Sigmoid colon (tissue), 7 donors: ENCODE results near the gene TTC12. TPM values are rescaled to one million over a fixed set of nuclear protein-coding genes. Genes with fewer than 3 reads are reported as not detected.

Source experiments
- DNase-seq: peaks from one replicate; pipeline ENCODE4 v3.0.0-alpha.2; 2019
- H3K27ac ChIP-seq, 4 donors: fragments of 200-600 bp; sonication (generic); one replicate each; pipeline ENCODE4 v1.5.1; 2016 to 2019; ENCODE audit warnings: mild to moderate bottlenecking in 1 of 4
- H3K27me3 ChIP-seq, 3 donors: fragments of 200-600 bp; sonication (generic); one replicate each; pipeline ENCODE4 v1.5.1; 2019; ENCODE audit warnings: mild to moderate bottlenecking in 1 of 3
- H3K36me3 ChIP-seq, 4 donors: fragments of 200-600 bp; sonication (generic); one replicate each; pipeline ENCODE4 v1.5.1; 2016 to 2019
- H3K4me1 ChIP-seq, 4 donors: fragments of 200-600 bp; sonication (generic); one replicate each; pipeline ENCODE4 v1.5.1; 2017 to 2019
- H3K4me3 ChIP-seq, 4 donors: fragments of 200-600 bp; sonication (generic); one replicate each; pipeline ENCODE4 v1.5.1; 2017 to 2019; ENCODE audit warnings: mild to moderate bottlenecking in 2 of 4, moderate library complexity in 1 of 4
- H3K9me3 ChIP-seq, 4 donors: fragments of 200-600 bp in 3 of 4; sonication (generic) in 3 of 4; one replicate each; pipeline versions ENCODE4 v1.5.1 to v1.6.1; 2013 to 2019
- EP300 ChIP-seq, 4 donors: sonication (generic); formaldehyde crosslinking; IDR thresholded peaks; one replicate each; pipeline ENCODE4 v1.6.1; 2017; ENCODE audit warnings: antibody characterized with exemption in 4 of 4
- POLR2A ChIP-seq, 2 donors: fragments of 450-650 bp; IDR thresholded peaks; one replicate each; pipeline ENCODE4 v1.6.1; 2016; ENCODE audit warnings: antibody characterized with exemption in 2 of 2, mild to moderate bottlenecking in 2 of 2, moderate library complexity in 2 of 2
- POLR2AphosphoS5 ChIP-seq, 4 donors: sonication (generic); formaldehyde crosslinking; IDR thresholded peaks; one replicate each; pipeline ENCODE4 v1.6.1; 2017; ENCODE audit warnings: antibody characterized with exemption in 4 of 4
- WGBS, 2 donors: extraction: QIAGEN DNeasy Blood & Tissue Kit; methylation state at CpG; one replicate each; pipeline ENCODE4 v1.1.7; 2013; 5-methylcytosine and 5-hydroxymethylcytosine counted together
- intact Hi-C: fragments of 100-400 bp; cut with DNase I; formaldehyde crosslinking; loops from one replicate; pipeline ENCODE4 v1.15.1; 2023
- polyA plus RNA-seq, 3 donors: library from polyadenylated mRNA; stranded (reverse); fragments of 200-250 nt; gene quantifications; one replicate each; pipeline ENCODE4 v1.2.3, GENCODE V29; 2013
- total RNA-seq, 4 donors: library from RNA; depleted of rRNA; stranded (reverse); fragments of >200 nt; gene quantifications; one replicate each; pipeline ENCODE4 v1.1.0, GENCODE V29; 2016
- TF ChIP-seq, protein P1 (sequence below), 4 experiments: fragments of 450-650 bp in 3 of 4; fragments of 200-600 bp in 1 of 4; IDR thresholded peaks; one replicate each; pipeline ENCODE4 v1.5.1; 2016 to 2019; ENCODE audit warnings: antibody characterized with exemption in 4 of 4, mild to moderate bottlenecking in 3 of 4, moderate library complexity in 2 of 4
- donor health status: healthy with polysubstance abuse.
- donor health status: Bipolar disorder and iron deficiency.
- donor health status: healthy.

TTC12 gene
- total and polyA plus RNA-seq, 7 donors = 3.6 to 22.4 (median 8.9) TPM

DNA sequence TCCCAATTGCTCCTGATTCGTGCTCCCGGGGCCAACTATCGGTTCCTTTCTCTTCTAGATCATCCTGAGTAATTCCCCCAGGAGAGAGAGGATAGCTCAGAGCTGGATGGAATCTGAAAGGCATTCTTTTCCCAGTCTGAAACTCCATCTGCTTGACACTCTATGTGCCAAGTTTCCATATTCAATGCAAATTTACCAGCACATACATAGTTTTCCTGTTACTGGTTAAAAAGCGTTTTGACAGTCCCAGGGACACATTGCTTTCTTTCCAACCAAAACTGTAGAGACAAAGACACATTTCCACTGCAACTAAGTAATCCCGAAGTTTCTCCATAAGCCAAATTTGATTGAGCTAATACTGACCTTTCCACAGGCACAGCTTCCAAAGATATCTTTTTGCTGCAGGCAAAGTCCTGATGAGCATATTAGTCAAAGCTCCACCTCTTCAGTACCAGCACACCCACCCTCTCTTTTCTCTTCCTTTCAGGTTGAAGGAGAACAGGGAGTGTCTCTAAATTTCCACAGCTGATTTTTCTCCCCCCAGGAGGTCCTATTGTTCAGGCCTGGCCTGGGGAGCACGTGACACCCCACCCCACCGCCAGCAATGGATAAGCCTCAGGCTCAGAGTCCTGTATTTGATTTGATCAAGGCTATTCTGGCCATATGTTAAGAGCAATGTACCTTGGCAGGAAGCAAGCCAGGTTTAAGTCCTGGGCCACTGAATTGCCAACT lies 63.5 kb downstream of the TTC12 start:
- no peak for TF ChIP-seq POLR2AphosphoS5 (IDR thresholded peaks at IDR 0.05)
- intact Hi-C loops = no loop called here
- Histone ChIP-seq H3K27me3 (no peaks in the 10 kb centered on the region), H3K9me3 (no peaks in the 10 kb centered on the region), H3K4me3 (no peak overlapping the region), H3K4me1 (no peaks in the 10 kb centered on the region), H3K27ac (no peak overlapping the region), H3K36me3 (no peaks in the 10 kb centered on the region)
- DNase-seq = no peak
- 77 to 84% methylated on average over 7 of the region's 7 CpGs for WGBS, 2 donors

DNA sequence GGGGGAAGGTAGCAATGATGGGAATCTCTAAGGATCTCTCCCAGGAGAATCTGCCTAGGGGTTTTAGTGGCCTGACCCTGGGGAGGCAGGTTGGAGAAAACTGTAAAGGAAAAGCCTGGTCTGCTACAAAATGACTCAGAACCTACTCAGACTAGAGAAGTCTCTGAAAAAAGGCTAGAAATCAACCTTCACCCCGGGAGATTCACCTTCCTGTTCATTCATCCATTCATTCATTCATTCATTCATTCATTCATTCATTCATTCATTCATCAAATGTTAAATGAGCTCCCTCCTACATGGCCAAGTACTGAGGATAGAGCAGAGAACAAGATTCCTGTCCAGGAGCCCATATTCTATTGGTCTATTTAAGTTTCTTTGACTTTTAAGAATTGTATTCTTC lies 64.3 kb downstream of the TTC12 start:
- H3K4me1 ChIP-seq = no peaks in the 10 kb centered on the region
- H3K36me3 ChIP-seq = no peaks in the 10 kb centered on the region
- no peak overlapping the region for H3K4me3 ChIP-seq
- H3K9me3 ChIP-seq = no peaks in the 10 kb centered on the region
- H3K27ac ChIP-seq = no peak overlapping the region
- no peak for DNase-seq
- intact Hi-C loops = no loop called here
- 50 to 80% methylated on average over 1 of the region's 1 CpG for WGBS, 2 donors
- no peak for TF ChIP-seq POLR2AphosphoS5 (IDR thresholded peaks at IDR 0.05)
- TF ChIP-seq, protein P1, sequence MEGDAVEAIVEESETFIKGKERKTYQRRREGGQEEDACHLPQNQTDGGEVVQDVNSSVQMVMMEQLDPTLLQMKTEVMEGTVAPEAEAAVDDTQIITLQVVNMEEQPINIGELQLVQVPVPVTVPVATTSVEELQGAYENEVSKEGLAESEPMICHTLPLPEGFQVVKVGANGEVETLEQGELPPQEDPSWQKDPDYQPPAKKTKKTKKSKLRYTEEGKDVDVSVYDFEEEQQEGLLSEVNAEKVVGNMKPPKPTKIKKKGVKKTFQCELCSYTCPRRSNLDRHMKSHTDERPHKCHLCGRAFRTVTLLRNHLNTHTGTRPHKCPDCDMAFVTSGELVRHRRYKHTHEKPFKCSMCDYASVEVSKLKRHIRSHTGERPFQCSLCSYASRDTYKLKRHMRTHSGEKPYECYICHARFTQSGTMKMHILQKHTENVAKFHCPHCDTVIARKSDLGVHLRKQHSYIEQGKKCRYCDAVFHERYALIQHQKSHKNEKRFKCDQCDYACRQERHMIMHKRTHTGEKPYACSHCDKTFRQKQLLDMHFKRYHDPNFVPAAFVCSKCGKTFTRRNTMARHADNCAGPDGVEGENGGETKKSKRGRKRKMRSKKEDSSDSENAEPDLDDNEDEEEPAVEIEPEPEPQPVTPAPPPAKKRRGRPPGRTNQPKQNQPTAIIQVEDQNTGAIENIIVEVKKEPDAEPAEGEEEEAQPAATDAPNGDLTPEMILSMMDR (IDR thresholded peaks at IDR 0.05) = no peak
- no peak for TF ChIP-seq POLR2A (IDR thresholded peaks at IDR 0.05)
- TF ChIP-seq EP300 (IDR thresholded peaks at IDR 0.05) = no peak
- H3K27me3 ChIP-seq = no peaks in the 10 kb centered on the region

DNA sequence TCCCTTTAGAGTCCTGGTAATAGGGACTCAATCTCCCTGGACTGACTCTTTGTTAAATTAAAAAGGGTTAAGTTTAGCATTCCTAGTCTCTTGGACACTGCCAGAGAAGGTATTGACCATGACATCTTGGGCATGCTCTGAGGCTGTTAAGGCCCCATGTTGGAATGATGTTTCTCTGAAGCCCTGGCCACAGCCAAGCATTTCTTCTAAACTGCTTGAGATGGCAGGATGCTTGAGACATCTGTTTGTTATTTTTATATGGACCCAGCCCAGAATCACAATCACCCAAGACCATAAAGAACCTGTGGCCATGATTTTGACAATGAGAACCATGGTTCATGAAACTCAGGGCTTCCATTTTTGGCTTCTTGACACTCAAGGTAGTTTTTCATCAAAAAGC lies 67.7 kb downstream of the TTC12 start:
- Histone ChIP-seq H3K27me3 (peaks cover 0 to 8% (median 5%) of the 10 kb centered on the region in 3 donors), H3K9me3 (no peaks in the 10 kb centered on the region), H3K4me3 (no peak overlapping the region), H3K27ac (no peak overlapping the region), H3K4me1 (no peaks in the 10 kb centered on the region), H3K36me3 (no peaks in the 10 kb centered on the region)
- TF ChIP-seq POLR2A (IDR thresholded peaks at IDR 0.05) (no peak), EP300 (IDR thresholded peaks at IDR 0.05) (no peak), POLR2AphosphoS5 (IDR thresholded peaks at IDR 0.05) (no peak)
- TF ChIP-seq, protein P1 (IDR thresholded peaks at IDR 0.05) = no peak
- intact Hi-C loops = no loop called here
- no peak for DNase-seq

DNA sequence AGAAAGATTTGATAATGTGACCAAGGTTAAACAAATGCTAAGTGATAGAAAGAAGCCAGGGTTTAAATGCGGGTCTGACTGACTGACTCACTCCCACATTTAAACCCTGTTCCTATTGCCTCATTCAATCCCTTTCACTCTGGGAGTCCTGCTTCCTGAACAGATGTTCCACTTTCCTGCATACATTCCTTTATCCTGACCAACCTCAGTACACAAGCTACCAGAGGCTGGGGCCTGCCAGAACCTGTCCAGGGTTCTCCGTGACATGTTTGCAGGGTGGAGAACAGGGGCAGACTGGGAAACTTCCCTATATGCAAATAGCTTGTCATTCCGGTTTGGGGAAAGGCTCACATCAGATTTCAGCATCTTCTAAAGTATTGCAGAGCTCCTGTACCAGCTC lies 70.2 kb downstream of the TTC12 start:
- TF ChIP-seq POLR2AphosphoS5 (IDR thresholded peaks at IDR 0.05) (no peak), EP300 (IDR thresholded peaks at IDR 0.05) (no peak)
- TF ChIP-seq, protein P1 (IDR thresholded peaks at IDR 0.05) = no peak
- no peaks in the 10 kb centered on the region for H3K9me3 ChIP-seq
- no peaks in the 10 kb centered on the region for H3K36me3 ChIP-seq
- WGBS, 2 donors = 71 to 78% methylated on average over 3 of the region's 3 CpGs
- DNase-seq = no peak
- H3K27ac ChIP-seq = no peak overlapping the region
- intact Hi-C loops = no loop called here
- peaks cover 0 to 8% (median 6%) of the 10 kb centered on the region in 4 donors for H3K4me1 ChIP-seq
- peaks cover 8 to 30% (median 20%) of the 10 kb centered on the region in 3 donors for H3K27me3 ChIP-seq
- no peak overlapping the region for H3K4me3 ChIP-seq

DNA sequence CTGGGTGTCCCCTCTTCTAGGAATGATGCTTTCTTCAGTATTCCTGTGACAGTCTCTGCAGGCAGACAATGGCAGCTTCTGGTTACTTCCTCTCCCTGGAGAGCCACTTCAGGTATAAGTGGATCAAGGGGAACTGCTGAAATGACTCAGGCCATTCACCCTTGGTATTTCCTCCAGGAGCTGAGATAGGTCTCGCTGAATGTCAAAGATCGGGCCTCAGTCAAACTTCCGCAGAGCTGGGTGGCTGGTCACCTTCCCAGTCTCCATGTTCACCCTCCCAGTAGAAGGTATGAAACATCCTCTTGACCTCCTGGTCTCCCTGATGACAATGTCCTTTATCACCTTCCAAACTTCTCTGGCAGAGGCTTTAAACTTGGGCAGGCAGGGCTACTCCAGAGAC lies 71.4 kb downstream of the TTC12 start:
- H3K36me3 ChIP-seq = no peaks in the 10 kb centered on the region
- 91 to 96% methylated on average over 3 of the region's 3 CpGs for WGBS, 2 donors
- TF ChIP-seq EP300 (IDR thresholded peaks at IDR 0.05) = no peak
- TF ChIP-seq POLR2A (IDR thresholded peaks at IDR 0.05) = no peak
- TF ChIP-seq, protein P1 (IDR thresholded peaks at IDR 0.05) = no peak
- TF ChIP-seq POLR2AphosphoS5 (IDR thresholded peaks at IDR 0.05) = no peak
- H3K27me3 ChIP-seq = peaks cover 8 to 33% (median 20%) of the 10 kb centered on the region in 3 donors
- DNase-seq = no peak
- H3K4me3 ChIP-seq = no peak overlapping the region
- no peak overlapping the region for H3K27ac ChIP-seq
- intact Hi-C loops = no loop called here
- H3K4me1 ChIP-seq = peaks cover 0 to 8% (median 6%) of the 10 kb centered on the region in 4 donors
- H3K9me3 ChIP-seq = no peaks in the 10 kb centered on the region
